ENCODE results near the gene GIMAP5. TPM values are rescaled to one million over a fixed set of nuclear protein-coding genes. Genes with fewer than 3 reads are reported as not detected.

The GIMAP5 gene
- polyA plus RNA-seq, 1 donor (not counting 4 experiments of a cell fraction or from before 2014, with no cell fraction given) = not detected

GRCh38 chr7:150748376-150748775 is 11.2 kb downstream of the GIMAP5 start:
- Histone ChIP-seq H3K27ac (ENCODE audit: control insufficient read depth, insufficient read depth, low read length) (no peak overlapping the region), H3K9ac (ENCODE audit: control insufficient read depth, extremely low read depth, insufficient read depth, low read length) (no peak overlapping the region), H3K9me1 (ENCODE audit: control insufficient read depth, extremely low read depth, insufficient read depth, low read length) (no peaks in the 10 kb centered on the region), H4K20me1 (ENCODE audit: control insufficient read depth, extremely low read depth, insufficient read depth, low read length) (no peaks in the 10 kb centered on the region), H3K36me3 (ENCODE audit: control insufficient read depth in 2 of 2, extremely low read depth in 1 of 2, insufficient read depth in 2 of 2, low read length in 2 of 2) (no peaks in the 10 kb centered on the region), H3K9me3 (ENCODE audit: control insufficient read depth, low read depth, low read length) (no peaks in the 10 kb centered on the region), H3K4me3 (ENCODE audit: control insufficient read depth in 2 of 3, extremely low read depth in 1 of 3, insufficient read depth in 2 of 3, low read depth in 1 of 3, low read length in 3 of 3) (no peak overlapping the region), H2AFZ (ENCODE audit: control insufficient read depth, low read length) (no peak overlapping the region), H3K4me1 (ENCODE audit: control insufficient read depth, extremely low read depth, insufficient read depth, low read length) (no peaks in the 10 kb centered on the region), H3K27me3 (ENCODE audit: control insufficient read depth, extremely low read depth, insufficient read depth, low read length) (no peaks in the 10 kb centered on the region), H3K79me2 (ENCODE audit: control insufficient read depth, insufficient read depth, low read length) (no peaks in the 10 kb centered on the region), H3K4me2 (ENCODE audit: control insufficient read depth, extremely low read depth, insufficient read depth, low read depth, low read length) (no peak overlapping the region)
- dilution Hi-C loops (cut with MboI; ENCODE audit: extremely low pct_ligation_motif_present, low sequenced_read_pairs) = no loop called here
- TF ChIP-seq CTCF (optimal IDR thresholded peaks at IDR 0.05 in 1 of 3, IDR thresholded peaks at IDR 0.05 in 1 of 3, conservative IDR thresholded peaks at IDR 0.05 in 1 of 3; ENCODE audit: extremely low read depth in 1 of 3, insufficient read depth in 2 of 3, low read length in 3 of 3) (no peak), EZH2 (IDR thresholded peaks at IDR 0.05; ENCODE audit: low read length) (no peak)
- DNase-seq (ENCODE audit: low read depth, low spot score) (no peak), FAIRE-seq (no peak)

DNA sequence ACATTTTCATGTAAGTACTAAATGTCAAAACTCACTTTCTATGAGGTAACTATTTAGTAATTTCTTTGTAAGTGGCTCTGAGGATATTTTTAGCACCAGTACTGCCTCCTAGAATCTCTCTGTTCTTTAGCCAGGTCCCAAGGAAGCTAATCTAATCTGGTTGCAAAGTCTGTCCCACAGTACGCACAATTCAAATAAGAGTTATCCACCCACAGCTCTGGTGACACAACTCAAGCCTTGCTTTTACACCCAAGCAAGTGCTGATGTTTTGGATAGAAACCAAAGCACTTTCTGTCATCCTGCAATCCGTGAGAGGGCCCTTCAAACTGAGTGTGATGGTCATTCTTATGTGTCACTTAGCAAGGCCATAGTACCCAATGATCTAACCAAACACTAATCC is 14.5 kb downstream of the GIMAP5 start:
- no peak for FAIRE-seq
- H3K4me2 ChIP-seq (ENCODE audit: control insufficient read depth, extremely low read depth, insufficient read depth, low read depth, low read length) = no peak overlapping the region
- no peaks in the 10 kb centered on the region for H3K9me3 ChIP-seq (ENCODE audit: control insufficient read depth, low read depth, low read length)
- no peak overlapping the region for H2AFZ ChIP-seq (ENCODE audit: control insufficient read depth, low read length)
- no peaks in the 10 kb centered on the region for H3K9me1 ChIP-seq (ENCODE audit: control insufficient read depth, extremely low read depth, insufficient read depth, low read length)
- no peak overlapping the region for H3K9ac ChIP-seq (ENCODE audit: control insufficient read depth, extremely low read depth, insufficient read depth, low read length)
- no peaks in the 10 kb centered on the region for H3K4me1 ChIP-seq (ENCODE audit: control insufficient read depth, extremely low read depth, insufficient read depth, low read length)
- no peaks in the 10 kb centered on the region for H3K36me3 ChIP-seq (ENCODE audit: control insufficient read depth in 2 of 2, extremely low read depth in 1 of 2, insufficient read depth in 2 of 2, low read length in 2 of 2)
- dilution Hi-C loops (cut with MboI; ENCODE audit: extremely low pct_ligation_motif_present, low sequenced_read_pairs) = no loop called here
- H3K4me3 ChIP-seq (ENCODE audit: control insufficient read depth in 2 of 3, extremely low read depth in 1 of 3, insufficient read depth in 2 of 3, low read depth in 1 of 3, low read length in 3 of 3) = no peak overlapping the region
- H3K79me2 ChIP-seq (ENCODE audit: control insufficient read depth, insufficient read depth, low read length) = no peaks in the 10 kb centered on the region
- no peak overlapping the region for H3K27ac ChIP-seq (ENCODE audit: control insufficient read depth, insufficient read depth, low read length)
- H4K20me1 ChIP-seq (ENCODE audit: control insufficient read depth, extremely low read depth, insufficient read depth, low read length) = no peaks in the 10 kb centered on the region
- H3K27me3 ChIP-seq (ENCODE audit: control insufficient read depth, extremely low read depth, insufficient read depth, low read length) = no peaks in the 10 kb centered on the region
- DNase-seq (ENCODE audit: low read depth, low spot score) = no peak
- TF ChIP-seq CTCF (optimal IDR thresholded peaks at IDR 0.05 in 1 of 3, IDR thresholded peaks at IDR 0.05 in 1 of 3, conservative IDR thresholded peaks at IDR 0.05 in 1 of 3; ENCODE audit: extremely low read depth in 1 of 3, insufficient read depth in 2 of 3, low read length in 3 of 3) (no peak), EZH2 (IDR thresholded peaks at IDR 0.05; ENCODE audit: low read length) (no peak)
